RWPE2 (cell line): ENCODE measurements around the gene GNAQ.
A peak's percentile ranks its signal among the peaks of the same experiment; 100 is the strongest.

Experiments used
- ATAC-seq: fragments of 200-7000 bp; cut with Tn5 transposase; 3 replicates; pipeline ENCODE4 v1.9.1; 2021; ENCODE audit warnings: low read depth
- DNase-seq: peaks from one replicate; pipeline ENCODE4 v3.0.0-alpha.2; 2020; ENCODE audit warnings: low spot score
- H3K27ac ChIP-seq: fragments of 450-650 bp; 2 replicates; pipeline ENCODE4 v1.5.1; 2017; ENCODE audit warnings: mild to moderate bottlenecking; ENCODE audit not compliant: poor library complexity, severe bottlenecking
- H3K27me3 ChIP-seq: fragments of 250-450 bp; sonication (Bioruptor Pico); 2 replicates; pipeline ENCODE4 v1.5.1; 2021; ENCODE audit warnings: mild to moderate bottlenecking, moderate library complexity; ENCODE audit not compliant: insufficient read depth, poor library complexity, severe bottlenecking
- H3K36me3 ChIP-seq: fragments of 250-450 bp; sonication (Bioruptor Pico); 2 replicates; pipeline ENCODE4 v1.5.1; 2020; ENCODE audit warnings: low read depth, mild to moderate bottlenecking, moderate library complexity
- H3K4me1 ChIP-seq: fragments of 250-450 bp; sonication (Bioruptor Pico); 2 replicates; pipeline ENCODE4 v1.5.1; 2021; ENCODE audit warnings: mild to moderate bottlenecking, moderate library complexity; ENCODE audit not compliant: insufficient read depth, poor library complexity, severe bottlenecking
- H3K4me3 ChIP-seq: fragments of 250-450 bp; sonication (Bioruptor Pico); 2 replicates; pipeline ENCODE4 v1.5.1; 2021; ENCODE audit warnings: mild to moderate bottlenecking, moderate library complexity; ENCODE audit not compliant: severe bottlenecking
- H3K9me3 ChIP-seq: fragments of 250-450 bp; sonication (Bioruptor Pico); 2 replicates; pipeline ENCODE4 v1.5.1; 2021; ENCODE audit warnings: mild to moderate bottlenecking, moderate library complexity; ENCODE audit not compliant: severe bottlenecking
- CTCF ChIP-seq: fragments of 450-650 bp; IDR thresholded peaks from one replicate; pipeline ENCODE4 v1.5.1; 2017; ENCODE audit warnings: mild to moderate bottlenecking, moderate library complexity; ENCODE audit not compliant: poor library complexity, severe bottlenecking

Gene GNAQ

GRCh38 chr9:78005231-78006002, 26.2 kb downstream of the GNAQ start:
- no peaks in the 10 kb centered on the region; the same call in 1 of the 2 replicates for H3K36me3 ChIP-seq
- H3K27me3 ChIP-seq, result no peaks in the 10 kb centered on the region
- no peaks in the 10 kb centered on the region for H3K9me3 ChIP-seq
- peaks cover 20% of the 10 kb centered on the region for H3K4me1 ChIP-seq
- no peak for DNase-seq
- H3K4me3 ChIP-seq, result no peak overlapping the region
- no peak for TF ChIP-seq CTCF
- ATAC-seq, result no peak
- H3K27ac ChIP-seq, result no peak overlapping the region

- Histone ChIP-seq H3K4me1 (peaks cover 23% of the 10 kb centered on the region), H3K27ac (no peak overlapping the region), H3K36me3 (no peaks in the 10 kb centered on the region; the same call in 1 of the 2 replicates), H3K9me3 (no peaks in the 10 kb centered on the region), H3K27me3 (no peaks in the 10 kb centered on the region), H3K4me3 (no peak overlapping the region)
- ATAC-seq (peak; percentile 41; the same call in 1 of the 3 replicates), DNase-seq (no peak)
- TF ChIP-seq CTCF, result peak; percentile 28
Observed at GRCh38 chr9:78004478-78005229, 27.0 kb downstream of the GNAQ start.

- ATAC-seq (no peak), DNase-seq (no peak)
- no peak for TF ChIP-seq CTCF
- Histone ChIP-seq H3K36me3 (no peaks in the 10 kb centered on the region; the same call in 1 of the 2 replicates), H3K9me3 (no peaks in the 10 kb centered on the region), H3K27ac (no peak overlapping the region), H3K4me1 (peaks cover 28% of the 10 kb centered on the region), H3K4me3 (no peak overlapping the region), H3K27me3 (no peaks in the 10 kb centered on the region)
Observed at GRCh38 chr9:78003730-78004129, 27.9 kb downstream of the GNAQ start.

GRCh38 chr9:78001946-78002731, 29.5 kb downstream of the GNAQ start:
- no peak for TF ChIP-seq CTCF
- no peak for DNase-seq
- Histone ChIP-seq H3K4me3 (no peak overlapping the region), H3K27ac (peak overlapping the region; percentile 38), H3K27me3 (no peaks in the 10 kb centered on the region), H3K9me3 (no peaks in the 10 kb centered on the region), H3K36me3 (no peaks in the 10 kb centered on the region; the same call in 1 of the 2 replicates), H3K4me1 (peaks cover 28% of the 10 kb centered on the region)
- ATAC-seq, result peak; percentile 63; the same call in 2 of the 3 replicates
